ENCODE results near the gene KIAA0930.

Gene KIAA0930

DNA sequence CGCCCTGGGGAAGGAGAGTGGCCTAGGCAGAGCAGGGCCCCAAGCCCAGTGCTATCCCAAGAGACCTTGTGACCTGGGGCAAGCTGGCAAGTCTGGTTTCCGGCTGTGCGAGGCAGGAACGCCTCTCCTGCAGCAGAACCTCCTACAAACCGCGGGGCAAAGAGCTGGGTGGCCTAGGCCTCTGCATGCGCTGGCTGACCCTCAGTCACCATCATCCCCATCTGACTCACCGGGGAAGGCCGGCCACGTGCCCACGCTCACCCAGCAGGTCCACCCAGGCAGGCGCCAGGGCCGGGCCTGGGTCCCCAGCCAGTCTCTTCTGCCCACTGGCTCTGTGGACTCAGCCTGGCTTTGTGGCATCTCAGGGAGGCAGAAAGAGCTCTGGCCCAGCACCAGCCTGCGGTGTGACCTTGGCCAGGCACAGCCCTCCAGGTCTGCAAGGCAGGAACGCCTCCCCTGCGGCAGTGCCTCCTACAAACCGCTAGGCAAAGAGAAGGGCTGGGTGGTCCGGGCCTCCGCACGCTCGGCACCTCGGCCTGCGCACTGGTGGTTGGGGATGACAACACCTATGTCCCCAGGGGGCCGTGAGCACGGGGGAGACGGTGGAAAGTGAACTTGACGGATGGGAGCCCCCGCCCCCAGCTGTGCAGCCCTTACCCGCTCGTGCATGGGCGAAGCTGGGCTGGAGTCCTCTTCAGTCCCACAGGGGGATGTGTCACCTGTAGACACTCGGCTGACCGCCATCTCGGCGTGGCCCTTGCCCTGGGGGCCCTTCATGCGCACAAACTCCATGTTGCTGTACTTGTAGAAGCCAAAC, 38.2 kb downstream of the KIAA0930 start:
- peaks cover 9 to 83% (median 59%) of the 10 kb centered on the region in 4 experiments for H3K36me3 ChIP-seq (ENCODE audit: control insufficient read depth in 4 of 4, insufficient read depth in 4 of 4, low read length in 3 of 4)
- H3K4me1 ChIP-seq (ENCODE audit: control extremely low read depth in 1 of 4, control insufficient read depth in 4 of 4, insufficient read depth in 4 of 4, low read length in 3 of 4) = no peaks in the 10 kb centered on the region
- no peak overlapping the region for H3K4me3 ChIP-seq (ENCODE audit: control insufficient read depth in 1 of 7, extremely low read depth in 1 of 7, insufficient read depth in 4 of 7, low read depth in 2 of 7, low read length in 6 of 7)
- H3K9me3 ChIP-seq (ENCODE audit: control extremely low read depth in 1 of 5, control insufficient read depth in 4 of 5, insufficient read depth in 2 of 5, low read depth in 1 of 5, low read length in 4 of 5) = no peaks in the 10 kb centered on the region
- no peak overlapping the region for H3K27ac ChIP-seq (ENCODE audit: insufficient read depth in 1 of 2, low read depth in 1 of 2, low read length in 2 of 2, poor library complexity in 1 of 2, severe bottlenecking in 2 of 2)
- 95% methylated on average over 32 of the region's 36 CpGs for WGBS (ENCODE audit: insufficient coverage)
- CTCF ChIA-PET = interaction anchor here (0.5 to 1.4 kb wide), 2 partner anchors 18 to 20 kb away, joined by 3 read pairs; no protein-coding TSS in a partner anchor
- POLR2A ChIA-PET = no interaction called here
- H3K27me3 ChIP-seq (replicated peaks in 2 of 5; ENCODE audit: control insufficient read depth in 4 of 5, insufficient read depth in 5 of 5, low read length in 4 of 5) = no peaks in the 10 kb centered on the region
- no peak for DNase-seq

DNA sequence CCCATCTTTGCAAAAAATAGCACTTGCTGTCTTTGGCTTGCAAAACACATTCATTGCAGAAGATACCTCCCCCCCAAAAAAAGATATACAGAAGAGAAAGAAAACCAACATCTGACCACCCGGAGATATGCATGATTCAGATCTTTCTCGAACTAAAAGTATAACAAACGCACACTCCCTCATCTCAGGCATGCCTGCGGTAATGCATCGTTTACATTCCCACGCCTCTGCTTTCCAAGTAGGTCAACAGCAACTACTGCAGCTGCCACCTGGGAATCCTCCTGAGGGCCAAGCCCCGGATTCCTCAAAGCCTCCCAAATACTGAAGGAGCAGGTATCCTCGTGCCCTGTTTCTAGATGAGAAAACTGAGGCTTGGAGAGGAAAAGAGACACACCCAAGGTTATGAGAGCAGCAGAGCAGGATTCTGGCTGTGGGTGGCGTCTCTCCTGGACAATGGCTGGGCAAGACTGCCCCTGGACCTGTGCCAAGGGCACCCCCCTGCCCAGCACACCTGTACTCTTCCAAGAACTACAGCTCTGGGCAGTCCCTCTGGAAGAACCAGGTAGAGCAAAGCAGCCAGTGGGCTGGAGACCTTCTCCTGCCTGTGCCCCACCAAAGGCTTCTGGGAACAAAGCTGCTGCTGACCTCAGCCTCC, 38.9 kb downstream of the KIAA0930 start:
- DNase-seq = no peak
- Histone ChIP-seq H3K27me3 (replicated peaks in 2 of 5; ENCODE audit: control insufficient read depth in 4 of 5, insufficient read depth in 5 of 5, low read length in 4 of 5) (no peaks in the 10 kb centered on the region), H3K36me3 (ENCODE audit: control insufficient read depth in 4 of 4, insufficient read depth in 4 of 4, low read length in 3 of 4) (peaks cover 9 to 90% (median 63%) of the 10 kb centered on the region in 4 experiments), H3K4me3 (ENCODE audit: control insufficient read depth in 1 of 7, extremely low read depth in 1 of 7, insufficient read depth in 4 of 7, low read depth in 2 of 7, low read length in 6 of 7) (no peak overlapping the region), H3K9me3 (ENCODE audit: control extremely low read depth in 1 of 5, control insufficient read depth in 4 of 5, insufficient read depth in 2 of 5, low read depth in 1 of 5, low read length in 4 of 5) (no peaks in the 10 kb centered on the region), H3K4me1 (ENCODE audit: control extremely low read depth in 1 of 4, control insufficient read depth in 4 of 4, insufficient read depth in 4 of 4, low read length in 3 of 4) (no peaks in the 10 kb centered on the region), H3K27ac (ENCODE audit: insufficient read depth in 1 of 2, low read depth in 1 of 2, low read length in 2 of 2, poor library complexity in 1 of 2, severe bottlenecking in 2 of 2) (no peak overlapping the region)
- WGBS (ENCODE audit: insufficient coverage) = 97% methylated on average over 9 of the region's 9 CpGs
- CTCF ChIA-PET = interaction anchor here (0.5 kb wide), 1 partner anchor 19 kb away, joined by 3 read pairs; no protein-coding TSS in a partner anchor
- POLR2A ChIA-PET = no interaction called here

DNA sequence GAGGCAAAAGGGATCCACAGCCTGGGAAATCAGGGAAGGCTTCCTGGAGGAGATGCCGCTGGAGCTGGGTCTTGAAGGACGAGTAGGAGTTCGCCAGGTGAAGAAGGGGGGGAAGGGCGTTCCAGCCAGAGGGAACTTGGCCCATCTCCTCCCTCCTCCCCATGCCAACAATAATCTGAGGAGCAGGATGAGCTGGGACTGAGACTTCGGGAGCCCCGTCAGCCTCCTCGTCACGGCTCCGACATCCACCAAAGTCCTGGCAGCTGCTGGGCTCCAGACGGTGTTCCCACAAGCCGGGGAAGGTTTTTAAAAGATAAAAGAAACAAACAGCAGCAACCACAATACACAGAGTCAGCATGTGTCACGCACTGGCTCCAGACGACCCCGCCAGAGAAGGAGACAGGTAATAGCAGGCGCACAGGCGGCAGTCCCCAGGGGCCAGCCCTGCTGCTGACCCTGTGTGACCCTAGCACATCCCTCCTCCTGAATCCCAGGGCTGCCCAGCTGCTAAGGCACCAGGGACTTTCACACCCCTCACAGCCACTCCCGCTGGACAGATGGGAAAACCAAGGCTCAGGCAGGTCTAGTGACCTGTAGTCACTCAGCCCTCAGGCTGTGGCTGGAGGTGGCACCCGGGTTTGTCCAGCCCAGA, 39.7 kb downstream of the KIAA0930 start:
- H3K4me1 ChIP-seq (ENCODE audit: control extremely low read depth in 1 of 4, control insufficient read depth in 4 of 4, insufficient read depth in 4 of 4, low read length in 3 of 4) = no peaks in the 10 kb centered on the region
- CTCF ChIA-PET = no interaction called here
- peaks cover 11 to 94% (median 67%) of the 10 kb centered on the region in 4 experiments for H3K36me3 ChIP-seq (ENCODE audit: control insufficient read depth in 4 of 4, insufficient read depth in 4 of 4, low read length in 3 of 4)
- H3K9me3 ChIP-seq (ENCODE audit: control extremely low read depth in 1 of 5, control insufficient read depth in 4 of 5, insufficient read depth in 2 of 5, low read depth in 1 of 5, low read length in 4 of 5) = no peaks in the 10 kb centered on the region
- POLR2A ChIA-PET = no interaction called here
- no peak overlapping the region for H3K27ac ChIP-seq (ENCODE audit: insufficient read depth in 1 of 2, low read depth in 1 of 2, low read length in 2 of 2, poor library complexity in 1 of 2, severe bottlenecking in 2 of 2)
- 91% methylated on average over 8 of the region's 18 CpGs for WGBS (ENCODE audit: insufficient coverage)
- no peak for DNase-seq
- H3K4me3 ChIP-seq (ENCODE audit: control insufficient read depth in 1 of 7, extremely low read depth in 1 of 7, insufficient read depth in 4 of 7, low read depth in 2 of 7, low read length in 6 of 7) = no peak overlapping the region
- no peaks in the 10 kb centered on the region for H3K27me3 ChIP-seq (replicated peaks in 2 of 5; ENCODE audit: control insufficient read depth in 4 of 5, insufficient read depth in 5 of 5, low read length in 4 of 5)

DNA sequence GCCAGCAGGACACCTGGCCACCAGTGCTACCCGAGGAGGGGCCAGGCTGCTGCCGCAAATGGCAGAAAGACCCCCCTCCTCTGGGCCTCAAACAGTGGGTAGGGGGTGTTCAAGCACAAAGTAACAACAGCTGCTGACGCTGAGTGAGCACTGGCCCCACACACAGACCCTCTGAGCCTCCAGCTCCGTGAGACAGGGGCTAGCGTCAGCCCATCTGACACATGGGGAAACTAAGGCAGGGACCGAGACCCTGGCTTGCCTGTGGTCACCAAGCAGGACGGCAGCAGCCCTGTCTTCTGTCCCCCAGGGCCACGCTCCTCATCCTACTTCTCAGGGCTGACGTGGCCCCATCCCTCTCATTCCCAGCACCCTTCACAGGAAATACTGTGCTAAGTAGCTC, 40.5 kb downstream of the KIAA0930 start:
- Histone ChIP-seq H3K27ac (ENCODE audit: insufficient read depth in 1 of 2, low read depth in 1 of 2, low read length in 2 of 2, poor library complexity in 1 of 2, severe bottlenecking in 2 of 2) (no peak overlapping the region), H3K36me3 (ENCODE audit: control insufficient read depth in 4 of 4, insufficient read depth in 4 of 4, low read length in 3 of 4) (peaks cover 11 to 95% (median 69%) of the 10 kb centered on the region in 4 experiments), H3K4me1 (ENCODE audit: control extremely low read depth in 1 of 4, control insufficient read depth in 4 of 4, insufficient read depth in 4 of 4, low read length in 3 of 4) (no peaks in the 10 kb centered on the region), H3K9me3 (ENCODE audit: control extremely low read depth in 1 of 5, control insufficient read depth in 4 of 5, insufficient read depth in 2 of 5, low read depth in 1 of 5, low read length in 4 of 5) (no peaks in the 10 kb centered on the region), H3K4me3 (ENCODE audit: control insufficient read depth in 1 of 7, extremely low read depth in 1 of 7, insufficient read depth in 4 of 7, low read depth in 2 of 7, low read length in 6 of 7) (no peak overlapping the region), H3K27me3 (replicated peaks in 2 of 5; ENCODE audit: control insufficient read depth in 4 of 5, insufficient read depth in 5 of 5, low read length in 4 of 5) (no peaks in the 10 kb centered on the region)
- over 99% methylated on average over 9 of the region's 9 CpGs for WGBS (ENCODE audit: insufficient coverage)
- POLR2A ChIA-PET = no interaction called here
- CTCF ChIA-PET = no interaction called here
- no peak for DNase-seq

DNA sequence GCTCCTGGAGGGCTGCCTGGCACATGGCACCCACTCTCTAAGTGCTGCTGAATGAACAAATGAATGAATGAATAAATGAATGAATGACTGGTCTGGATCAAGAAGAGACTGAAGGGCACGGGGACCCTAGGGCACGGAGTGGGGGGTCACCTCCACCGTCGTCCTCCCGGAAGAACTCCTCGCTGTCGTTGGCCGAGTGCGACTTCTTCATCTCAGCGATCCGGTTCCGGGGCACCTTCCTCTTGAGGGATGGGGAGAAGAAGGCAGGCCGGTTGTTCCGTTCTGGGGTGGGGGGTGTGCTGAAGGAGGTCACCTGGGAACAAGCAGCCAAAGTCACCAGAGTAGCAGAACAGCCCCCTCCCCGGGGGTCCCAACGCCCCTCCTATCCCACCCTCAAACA, 41.0 kb downstream of the KIAA0930 start:
- WGBS (ENCODE audit: insufficient coverage) = over 99% methylated on average over 12 of the region's 16 CpGs
- DNase-seq = no peak
- Histone ChIP-seq H3K27me3 (replicated peaks in 2 of 5; ENCODE audit: control insufficient read depth in 4 of 5, insufficient read depth in 5 of 5, low read length in 4 of 5) (no peaks in the 10 kb centered on the region), H3K27ac (ENCODE audit: insufficient read depth in 1 of 2, low read depth in 1 of 2, low read length in 2 of 2, poor library complexity in 1 of 2, severe bottlenecking in 2 of 2) (no peak overlapping the region), H3K36me3 (ENCODE audit: control insufficient read depth in 4 of 4, insufficient read depth in 4 of 4, low read length in 3 of 4) (peaks cover 11 to 96% (median 67%) of the 10 kb centered on the region in 4 experiments), H3K4me1 (ENCODE audit: control extremely low read depth in 1 of 4, control insufficient read depth in 4 of 4, insufficient read depth in 4 of 4, low read length in 3 of 4) (no peaks in the 10 kb centered on the region), H3K4me3 (ENCODE audit: control insufficient read depth in 1 of 7, extremely low read depth in 1 of 7, insufficient read depth in 4 of 7, low read depth in 2 of 7, low read length in 6 of 7) (no peak overlapping the region), H3K9me3 (ENCODE audit: control extremely low read depth in 1 of 5, control insufficient read depth in 4 of 5, insufficient read depth in 2 of 5, low read depth in 1 of 5, low read length in 4 of 5) (no peaks in the 10 kb centered on the region)
- POLR2A ChIA-PET = no interaction called here
- CTCF ChIA-PET = no interaction called here

- Histone ChIP-seq H3K4me1 (ENCODE audit: control extremely low read depth in 1 of 4, control insufficient read depth in 4 of 4, insufficient read depth in 4 of 4, low read length in 3 of 4) (no peaks in the 10 kb centered on the region), H3K27me3 (replicated peaks in 2 of 5; ENCODE audit: control insufficient read depth in 4 of 5, insufficient read depth in 5 of 5, low read length in 4 of 5) (no peaks in the 10 kb centered on the region), H3K9me3 (ENCODE audit: control extremely low read depth in 1 of 5, control insufficient read depth in 4 of 5, insufficient read depth in 2 of 5, low read depth in 1 of 5, low read length in 4 of 5) (no peaks in the 10 kb centered on the region), H3K27ac (ENCODE audit: insufficient read depth in 1 of 2, low read depth in 1 of 2, low read length in 2 of 2, poor library complexity in 1 of 2, severe bottlenecking in 2 of 2) (no peak overlapping the region), H3K36me3 (ENCODE audit: control insufficient read depth in 4 of 4, insufficient read depth in 4 of 4, low read length in 3 of 4) (peaks cover 11 to 86% (median 62%) of the 10 kb centered on the region in 4 experiments), H3K4me3 (ENCODE audit: control insufficient read depth in 1 of 7, extremely low read depth in 1 of 7, insufficient read depth in 4 of 7, low read depth in 2 of 7, low read length in 6 of 7) (no peak overlapping the region)
- POLR2A ChIA-PET = no interaction called here
- 98% methylated on average over 8 of the region's 9 CpGs for WGBS (ENCODE audit: insufficient coverage)
- DNase-seq = no peak
- CTCF ChIA-PET = no interaction called here
Observed at GRCh38 chr22:45198463-45198795, 42.3 kb downstream of the KIAA0930 start.

All from common myeloid progenitor, CD34-positive (primary cell).